HG03066 (cell line): ENCODE measurements around the gene MAP3K4.
"Not testable (repeated sequence)": the region's sequence is repeated elsewhere in the genome, so short reads cannot be mapped to it uniquely, and the experiment has no call there.

Experiments used
- ATAC-seq: cut with Tn5 transposase; IDR thresholded peaks from one replicate; pipeline ENCODE4 v1.9.1; 2021; ENCODE audit warnings: low read depth; ENCODE audit not compliant: unreplicated experiment

Gene MAP3K4

GRCh38 chr6:161111261-161111660 is 119.7 kb downstream of the MAP3K4 start:
- ATAC-seq = no peak

GRCh38 chr6:161115468-161115867 is 123.9 kb downstream of the MAP3K4 start:
- ATAC-seq = no peak

- no peak for ATAC-seq
Observed at GRCh38 chr6:161116554-161116953, 125.0 kb downstream of the MAP3K4 start.

- no peak for ATAC-seq
Observed at GRCh38 chr6:161117308-161117707, 125.7 kb downstream of the MAP3K4 start.

GRCh38 chr6:161117942-161118341 is 126.4 kb downstream of the MAP3K4 start:
- ATAC-seq = no peak

GRCh38 chr6:161123319-161123718 is 131.8 kb downstream of the MAP3K4 start:
- not testable (repeated sequence) for ATAC-seq

- no peak for ATAC-seq
Observed at GRCh38 chr6:161125591-161125990, 134.0 kb downstream of the MAP3K4 start.

- ATAC-seq = no peak
Observed at GRCh38 chr6:161127071-161127740, 135.6 kb downstream of the MAP3K4 start.

GRCh38 chr6:161128230-161128629 is 136.7 kb downstream of the MAP3K4 start:
- no peak for ATAC-seq

- ATAC-seq = no peak
Observed at GRCh38 chr6:161128680-161129196, 137.2 kb downstream of the MAP3K4 start.

GRCh38 chr6:161130541-161130940 is 139.0 kb downstream of the MAP3K4 start:
- no peak for ATAC-seq

- no peak for ATAC-seq
Observed at GRCh38 chr6:161130967-161131766, 139.6 kb downstream of the MAP3K4 start.

- no peak for ATAC-seq
Observed at GRCh38 chr6:161132384-161132783, 140.8 kb downstream of the MAP3K4 start.

- no peak for ATAC-seq
Observed at GRCh38 chr6:161133963-161134362, 142.4 kb downstream of the MAP3K4 start.

GRCh38 chr6:161134550-161135298 is 143.2 kb downstream of the MAP3K4 start:
- no peak for ATAC-seq

GRCh38 chr6:161135695-161136591 is 144.4 kb downstream of the MAP3K4 start:
- ATAC-seq = no peak

GRCh38 chr6:161136655-161137054 is 145.1 kb downstream of the MAP3K4 start:
- no peak for ATAC-seq

- ATAC-seq = no peak
Observed at GRCh38 chr6:161137320-161137719, 145.8 kb downstream of the MAP3K4 start.

- no peak for ATAC-seq
Observed at GRCh38 chr6:161137839-161138542, 146.4 kb downstream of the MAP3K4 start.
